ENCODE measurements around the gene KCTD16. TPM values are rescaled to one million over a fixed set of nuclear protein-coding genes. Genes with fewer than 3 reads are reported as not detected.

The KCTD16 gene
- total RNA-seq, 4 donors from 2014 or later, result under 0.01 to 0.19 (median 0.17) TPM; not detected in 1

- TF ChIP-seq CTCF (IDR thresholded peaks at IDR 0.05; ENCODE audit: low read depth), result no peak
These were observed 332.4 kb downstream of the KCTD16 start for GRCh38 chr5:144503123-144503522.

GRCh38 chr5:144504929-144505577 is 334.4 kb downstream of the KCTD16 start:
- no peak for TF ChIP-seq CTCF (IDR thresholded peaks at IDR 0.05; ENCODE audit: low read depth)

- TF ChIP-seq CTCF (IDR thresholded peaks at IDR 0.05; ENCODE audit: low read depth), result no peak
These were observed 340.3 kb downstream of the KCTD16 start for GRCh38 chr5:144510845-144511579.

GRCh38 chr5:144511580-144512072 is 341.0 kb downstream of the KCTD16 start:
- TF ChIP-seq CTCF (IDR thresholded peaks at IDR 0.05; ENCODE audit: low read depth), result no peak

- no peak for TF ChIP-seq CTCF (IDR thresholded peaks at IDR 0.05; ENCODE audit: low read depth)
These were observed 352.0 kb downstream of the KCTD16 start for GRCh38 chr5:144522698-144523097.

GRCh38 chr5:144525000-144525399 is 354.3 kb downstream of the KCTD16 start:
- TF ChIP-seq CTCF (IDR thresholded peaks at IDR 0.05; ENCODE audit: low read depth), result no peak

GRCh38 chr5:144531188-144531587 is 360.5 kb downstream of the KCTD16 start:
- TF ChIP-seq CTCF (IDR thresholded peaks at IDR 0.05; ENCODE audit: low read depth), result no peak

Data from subcutaneous adipose tissue (tissue), 4 donors.